GM12878 (cell line): ENCODE measurements around the gene IER5. TPM values are rescaled to one million over a fixed set of nuclear protein-coding genes. Genes with fewer than 3 reads are reported as not detected.

ENCODE experiments used
- ATAC-seq: fragments of 200-7000 bp; cut with Tn5 transposase; 3 replicates; pipeline ENCODE4 v1.9.1; 2020; ENCODE audit warnings: mild to moderate bottlenecking, moderate library complexity
- BruUV-seq: library from RNA; stranded (reverse); fragments of 400-500 nt; replicated peaks from 2 replicates; lab custom pipeline; 2021; lab: Mats Ljungman, UMichigan
- CTCF ChIA-PET: fragments of 300-600 bp; sonication (Branson Sonifier 250); formaldehyde crosslinking; extraction: SDS; loops from one replicate; lab custom pipeline; 2021; ENCODE audit warnings: inconsistent platforms; lab: Yijun Ruan, JAX
- POLR2A ChIA-PET: fragments of 350-600 bp; formaldehyde crosslinking; extraction: SDS; loops from one replicate; lab custom pipeline; 2021; ENCODE audit warnings: inconsistent platforms; lab: Charles Lee
- RAD21 ChIA-PET: fragments of 300-600 bp; sonication (Branson Sonifier 250); formaldehyde crosslinking; loops from one replicate; lab custom pipeline; 2023; ENCODE audit warnings: antibody characterized with exemption; ENCODE audit not compliant: unreplicated experiment; lab: Charles Lee
- SMC1A ChIA-PET: fragments of 300-600 bp; sonication (Branson Sonifier 250); formaldehyde crosslinking; loops from one replicate; lab custom pipeline; 2023; ENCODE audit not compliant: unreplicated experiment, uncharacterized antibody; lab: Charles Lee
- DNase-seq: peaks from one replicate; pipeline ENCODE4 v3.0.0-alpha.2; 2011; ENCODE audit warnings: low read depth, low spot score
- FAIRE-seq: peaks from 3 replicates; lab custom pipeline; 2011; peaks lifted over from hg19 to GRCh38; lab: Jason Lieb, UNC
- H2AFZ ChIP-seq: 2 replicates; pipeline ENCODE4 v1.6.0; 2011; ENCODE audit warnings: low read depth, low read length, control low read depth; ENCODE audit not compliant: control insufficient read depth
- H3K27ac ChIP-seq: 2 replicates; pipeline ENCODE4 v1.5.1; 2011; ENCODE audit warnings: control low read depth; ENCODE audit not compliant: control insufficient read depth, insufficient read depth
- H3K27me3 ChIP-seq, 2 experiments: replicated peaks in 1 of 2; 2 replicates each; pipeline versions ENCODE4 v1.6.0 to v1.6.1; 2011; ENCODE audit warnings: low read length in 1 of 2; ENCODE audit not compliant: control insufficient read depth in 2 of 2, insufficient read depth in 2 of 2
- H3K36me3 ChIP-seq, 2 experiments: 2 replicates each; pipeline ENCODE4 v1.5.1; 2011; ENCODE audit warnings: low read length in 1 of 2; ENCODE audit not compliant: control insufficient read depth in 2 of 2, insufficient read depth in 2 of 2
- H3K4me1 ChIP-seq: 2 replicates; pipeline ENCODE4 v1.6.1; 2011; ENCODE audit warnings: mild to moderate bottlenecking, low read length, moderate library complexity, mixed read lengths; ENCODE audit not compliant: control insufficient read depth, insufficient read depth
- H3K4me2 ChIP-seq: 2 replicates; pipeline ENCODE4 v1.6.0; 2011; ENCODE audit warnings: control low read depth; ENCODE audit not compliant: control insufficient read depth, insufficient read depth
- H3K4me3 ChIP-seq: fragments of 200-600 bp; sonication (generic); 2 replicates; pipeline ENCODE4 v1.5.1; 2016
- H3K79me2 ChIP-seq: 2 replicates; pipeline ENCODE4 v1.6.0; 2011; ENCODE audit warnings: low read length; ENCODE audit not compliant: control insufficient read depth, insufficient read depth
- H3K9ac ChIP-seq: 2 replicates; pipeline ENCODE4 v1.8.0; 2011; ENCODE audit warnings: low read length, control low read depth, mixed read lengths; ENCODE audit not compliant: control insufficient read depth, insufficient read depth
- H3K9me3 ChIP-seq: replicated peaks from 3 replicates; pipeline ENCODE4 v1.5.1; 2011; ENCODE audit warnings: mild to moderate bottlenecking, low read length; ENCODE audit not compliant: control insufficient read depth, insufficient read depth
- H4K20me1 ChIP-seq: 2 replicates; pipeline ENCODE4 v1.6.0; 2011; ENCODE audit not compliant: control insufficient read depth, insufficient read depth
- BHLHE40 ChIP-seq, 2 experiments: fragments of 450-650 bp in 1 of 2; IDR thresholded peaks; 2 replicates each; pipeline ENCODE4 v1.6.1; 2011 to 2017; ENCODE audit warnings: low read depth in 2 of 2, borderline replicate concordance in 1 of 2, improper control_type of control experiment in 1 of 2, low read length in 1 of 2, mild to moderate bottlenecking in 1 of 2
- CHD4 ChIP-seq: fragments of 200-600 bp; sonication (generic); IDR thresholded peaks from 2 replicates; pipeline ENCODE4 v1.6.1; 2016; ENCODE audit warnings: mild to moderate bottlenecking
- IRF5 ChIP-seq: fragments of 450-650 bp; IDR thresholded peaks from 2 replicates; pipeline ENCODE4 v1.6.1; 2017; ENCODE audit warnings: borderline replicate concordance
- MEF2B ChIP-seq: fragments of 450-650 bp; IDR thresholded peaks from 2 replicates; pipeline ENCODE4 v1.6.1; 2018; ENCODE audit warnings: mild to moderate bottlenecking, moderate library complexity; ENCODE audit not compliant: partially characterized antibody, poor library complexity, severe bottlenecking
- PRDM15 ChIP-seq: fragments of 450-650 bp; formaldehyde crosslinking; IDR thresholded peaks from 2 replicates; pipeline ENCODE4 v1.4.0; 2020; ENCODE audit warnings: mild to moderate bottlenecking, moderate library complexity
- RUNX3 ChIP-seq: IDR thresholded peaks from 2 replicates; pipeline ENCODE4 v1.6.1; 2012; ENCODE audit warnings: low read length, inconsistent platforms
- SP1 ChIP-seq: IDR thresholded peaks from one replicate; pipeline ENCODE4 v1.6.1; 2011; ENCODE audit warnings: low read depth, low read length
- SRF ChIP-seq, 2 experiments: IDR thresholded peaks; 2 replicates each; pipeline ENCODE4 v1.6.1; 2011; ENCODE audit warnings: low read depth in 2 of 2, low read length in 2 of 2, mild to moderate bottlenecking in 1 of 2, moderate library complexity in 1 of 2
- STAT3 ChIP-seq: IDR thresholded peaks from 2 replicates; pipeline ENCODE4 v1.6.1; 2011; ENCODE audit warnings: low read depth, low read length, improper control_type of control experiment
- ZNF592 ChIP-seq: fragments of 450-650 bp; IDR thresholded peaks from 2 replicates; pipeline ENCODE4 v1.6.1; 2017; ENCODE audit warnings: mild to moderate bottlenecking, moderate library complexity
- WGBS: methylation state at CpG from one replicate; pipeline ENCODE4 v1.1.6; 2016; ENCODE audit warnings: low lambda C conversion rate; ENCODE audit not compliant: insufficient replicate concordance, insufficient coverage; ENCODE audit errors: missing lambda C conversion rate; 5-methylcytosine and 5-hydroxymethylcytosine counted together
- in situ Hi-C: fragments of 300-500 bp; cut with MboI; formaldehyde crosslinking; loops from 9 replicates; pipeline ENCODE4 v1.14.3; 2018; ENCODE audit warnings: mixed read lengths
- intact Hi-C: fragments of 100-400 bp; cut with micrococcal nuclease; formaldehyde crosslinking; loops from one replicate; pipeline ENCODE4 v1.14.2; 2022; ENCODE audit not compliant: unreplicated experiment
- polyA plus RNA-seq, 11 experiments: library from polyadenylated mRNA; depleted of rRNA in 4 of 11; unstranded in 6 of 11; stranded (reverse) in 5 of 11; fragments of >200 nt; fragmentation: Nextera tagmentation in 4 of 11; fragmentation: Illumina TruSeq in 1 of 11; extraction: Ambion mirVana in 4 of 11; extraction: Trizol in 1 of 11; gene quantifications; 1 replicate in 1 of 11; 2 replicates in 10 of 11; pipeline versions ENCODE4 v1.2.1 to v1.2.3, GENCODE V29; 2011 to 2016; ENCODE audit warnings: inconsistent platforms in 2 of 11, missing spikeins in 2 of 11, low read depth in 1 of 11
- total RNA-seq, 4 experiments: library from RNA; depleted of rRNA in 3 of 4; stranded (reverse); fragments of >200 nt in 3 of 4; fragmentation: Illumina TruSeq in 1 of 4; extraction: Trizol in 1 of 4; gene quantifications; 2 replicates each; pipeline versions ENCODE4 v1.2.1 to v1.2.3, GENCODE V29; 2013 to 2021

Gene IER5
- total and polyA plus RNA-seq, 10 of the 15 experiments (the other 5 are each of a cell fraction or from before 2014, with no cell fraction given), result 4.3 to 75.2 (median 30.5) TPM

GRCh38 chr1:181131255-181131941 lies 42.9 kb downstream of the IER5 start (continued):
- TF ChIP-seq ZNF592, result 0 out of 2 replicates have a peak, but pooled peaks have one; percentile 41
- TF ChIP-seq, all 136 proteins: peak for 44

GRCh38 chr1:181133441-181133951 lies 45.0 kb downstream of the IER5 start:
- H3K36me3 ChIP-seq, result no peaks in the 10 kb centered on the region
- POLR2A ChIA-PET, result interaction anchor here (0.6 to 8.2 kb wide), 11 partner anchors 8 to 297 kb away, joined by 3 to 256 read pairs (median 7); partner anchors contain the start of genes IER5 and MR1
- peak overlapping the region; percentile 41; the same call in 1 of the 2 replicates for H3K4me3 ChIP-seq
- peak overlapping the region; percentile 21; the same call in 1 of the 2 replicates for H3K9ac ChIP-seq
- no peaks in the 10 kb centered on the region for H4K20me1 ChIP-seq
- H3K4me1 ChIP-seq, result peaks cover 76% of the 10 kb centered on the region
- ATAC-seq, result peak; percentile 1; the same call in 2 of the 3 replicates
- intact Hi-C loops (no loop called here), in situ Hi-C loops (loop anchor here (5.0 kb wide), 1 partner anchor 41 kb away; no protein-coding TSS in a partner anchor)
- FAIRE-seq, result no peak
- H3K79me2 ChIP-seq, result peaks cover 20% of the 10 kb centered on the region
- 92% methylated on average over 6 of the region's 6 CpGs for WGBS
- H2AFZ ChIP-seq, result no peak overlapping the region
- peak overlapping the region; percentile 46 for H3K4me2 ChIP-seq
- BruUV-seq, result no TSS peak
- CTCF ChIA-PET, result interaction anchor here (0.5 to 36.6 kb wide), 10 partner anchors 9 to 252 kb away, joined by 3 to 1067 read pairs (median 3); partner anchors contain the start of gene IER5
- DNase-seq, result no peak
- RAD21 ChIA-PET, result interaction anchor here (0.9 to 21.2 kb wide), 12 partner anchors 9 to 297 kb away, joined by 3 to 966 read pairs (median 4); partner anchors contain the start of gene IER5
- SMC1A ChIA-PET, result interaction anchor here (0.5 to 36.3 kb wide), 11 partner anchors 8 to 252 kb away, joined by 3 to 1399 read pairs (median 4); partner anchors contain the start of gene IER5
- peak overlapping the region; percentile 92 for H3K27ac ChIP-seq
- H3K9me3 ChIP-seq, result no peaks in the 10 kb centered on the region
- no peaks in the 10 kb centered on the region for H3K27me3 ChIP-seq
- TF ChIP-seq RUNX3 (no peak), PRDM15 (CRISPR knock-in tag) (no peak), IRF5 (no peak), SRF (IDR thresholded peaks at IDR 0.05; ENCODE audit: low read depth in 2 of 2, low read length in 2 of 2) (no peak), STAT3 (no peak), MEF2B (peak; percentile 11), BHLHE40 (IDR thresholded peaks at IDR 0.05; ENCODE audit: borderline replicate concordance in 1 of 2, low read depth in 2 of 2, low read length in 1 of 2) (peak in 1 of 2 experiments; percentile 27; a peak in 1 of 4 replicates), SP1 (no peak), CHD4 (no peak)
